BE2C (cell line): ENCODE measurements around the gene PSMC3.

Source experiments
- DNase-seq: peaks from one replicate; pipeline ENCODE4 v3.0.0-alpha.2; 2020
- H3K27me3 ChIP-seq: fragments of 250-450 bp; sonication (Bioruptor Pico); 2 replicates; pipeline ENCODE4 v1.5.1; 2020; ENCODE audit warnings: mild to moderate bottlenecking
- H3K36me3 ChIP-seq: fragments of 250-450 bp; sonication (Bioruptor Pico); 2 replicates; pipeline ENCODE4 v1.5.1; 2020; ENCODE audit warnings: mild to moderate bottlenecking
- H3K4me1 ChIP-seq: fragments of 250-450 bp; sonication (Bioruptor Pico); 2 replicates; pipeline ENCODE4 v1.5.1; 2020
- H3K4me3 ChIP-seq: 2 replicates; pipeline ENCODE4 v1.5.1; 2011; ENCODE audit warnings: low read depth, low read length
- H3K9me3 ChIP-seq: fragments of 250-450 bp; sonication (Bioruptor Pico); 2 replicates; pipeline ENCODE4 v1.5.1; 2020
- CTCF ChIP-seq: IDR thresholded peaks from 2 replicates; pipeline ENCODE4 v1.5.1; 2012; ENCODE audit warnings: mild to moderate bottlenecking, low read depth, low read length

The PSMC3 gene

GRCh38 chr11:47391711-47392432, 34.4 kb downstream of the PSMC3 start:
- no peaks in the 10 kb centered on the region for H3K4me1 ChIP-seq
- no peaks in the 10 kb centered on the region for H3K9me3 ChIP-seq
- H3K36me3 ChIP-seq = no peaks in the 10 kb centered on the region
- DNase-seq = no peak
- H3K4me3 ChIP-seq = no peak overlapping the region
- H3K27me3 ChIP-seq = no peaks in the 10 kb centered on the region
- no peak for TF ChIP-seq CTCF

- Histone ChIP-seq H3K4me3 (no peak overlapping the region), H3K9me3 (no peaks in the 10 kb centered on the region), H3K36me3 (no peaks in the 10 kb centered on the region), H3K27me3 (no peaks in the 10 kb centered on the region), H3K4me1 (no peaks in the 10 kb centered on the region)
- no peak for DNase-seq
- TF ChIP-seq CTCF = no peak
Observed at GRCh38 chr11:47391077-47391583, 35.1 kb downstream of the PSMC3 start.

GRCh38 chr11:47390422-47390760, 35.8 kb downstream of the PSMC3 start:
- no peak for TF ChIP-seq CTCF
- DNase-seq = no peak
- H3K36me3 ChIP-seq = no peaks in the 10 kb centered on the region
- H3K9me3 ChIP-seq = no peaks in the 10 kb centered on the region
- no peaks in the 10 kb centered on the region for H3K4me1 ChIP-seq
- no peak overlapping the region for H3K4me3 ChIP-seq
- H3K27me3 ChIP-seq = no peaks in the 10 kb centered on the region

GRCh38 chr11:47389577-47390421, 36.4 kb downstream of the PSMC3 start:
- H3K36me3 ChIP-seq = no peaks in the 10 kb centered on the region
- H3K4me1 ChIP-seq = no peaks in the 10 kb centered on the region
- H3K9me3 ChIP-seq = no peaks in the 10 kb centered on the region
- DNase-seq = no peak
- no peak overlapping the region for H3K4me3 ChIP-seq
- H3K27me3 ChIP-seq = no peaks in the 10 kb centered on the region
- TF ChIP-seq CTCF = no peak

- H3K27me3 ChIP-seq = no peaks in the 10 kb centered on the region
- H3K4me3 ChIP-seq = no peak overlapping the region
- H3K4me1 ChIP-seq = no peaks in the 10 kb centered on the region
Observed at GRCh38 chr11:47388697-47389576, 37.3 kb downstream of the PSMC3 start.

More at GRCh38 chr11:47388697-47389576, 37.3 kb downstream of the PSMC3 start:
- no peak for TF ChIP-seq CTCF
- DNase-seq = no peak
- no peaks in the 10 kb centered on the region for H3K36me3 ChIP-seq
- H3K9me3 ChIP-seq = no peaks in the 10 kb centered on the region
